ENCODE measurements around the gene ZNF674. TPM values are rescaled to one million over a fixed set of nuclear protein-coding genes. Genes with fewer than 3 reads are reported as not detected.

ZNF674 gene
- 6.0 and 11.6 TPM in 2 replicates for total RNA-seq

DNA sequence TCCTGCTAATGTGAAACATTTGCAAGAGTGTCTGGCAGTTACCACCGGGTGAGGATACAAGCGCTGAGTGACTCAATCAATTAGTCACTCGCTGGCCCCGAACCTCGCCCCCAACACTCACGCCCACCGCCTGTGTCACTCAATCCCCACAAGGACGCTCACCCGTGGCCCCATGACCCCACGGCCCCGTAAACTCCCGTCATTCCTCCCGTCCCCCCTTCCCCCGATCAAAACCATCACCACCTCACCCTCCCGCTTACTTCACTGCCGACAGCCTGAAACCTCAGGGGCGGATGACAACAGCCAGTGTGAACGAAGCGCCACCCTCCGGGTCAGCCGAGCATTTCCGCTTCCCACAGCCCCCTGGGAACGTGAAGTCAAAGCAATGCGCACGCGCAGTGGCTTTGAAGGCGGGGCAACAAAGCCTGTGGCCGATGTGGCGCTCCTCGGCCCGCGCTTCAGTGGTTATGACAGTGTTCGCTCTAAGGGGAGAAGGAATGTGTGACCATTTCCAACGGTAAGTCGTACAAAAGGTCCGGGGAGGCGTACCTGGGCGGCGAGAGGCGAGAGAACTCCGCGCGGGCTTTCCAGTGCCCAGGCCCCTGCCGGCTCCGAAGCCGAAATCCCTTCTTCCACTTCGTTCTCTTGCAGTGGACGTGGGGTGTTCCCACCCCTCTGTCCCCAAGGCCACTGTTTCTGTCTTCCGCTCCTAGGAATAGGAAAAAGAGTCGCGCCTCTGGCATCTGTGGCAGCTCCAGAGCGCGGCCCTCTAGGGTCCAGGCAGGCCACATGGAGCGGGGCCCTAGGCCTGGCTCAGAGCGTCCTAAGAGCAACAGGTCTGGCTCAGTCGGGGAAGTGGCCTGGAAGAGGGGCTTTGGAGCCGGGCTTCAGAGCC lies at the start of gene ZNF674:
Gene ZNF674 (minus strand): TSS at position 311 of the 895 bp plus-strand sequence. CDS start 3,334 bp downstream, outside the sequence.
- TF ChIP-seq, protein P1, sequence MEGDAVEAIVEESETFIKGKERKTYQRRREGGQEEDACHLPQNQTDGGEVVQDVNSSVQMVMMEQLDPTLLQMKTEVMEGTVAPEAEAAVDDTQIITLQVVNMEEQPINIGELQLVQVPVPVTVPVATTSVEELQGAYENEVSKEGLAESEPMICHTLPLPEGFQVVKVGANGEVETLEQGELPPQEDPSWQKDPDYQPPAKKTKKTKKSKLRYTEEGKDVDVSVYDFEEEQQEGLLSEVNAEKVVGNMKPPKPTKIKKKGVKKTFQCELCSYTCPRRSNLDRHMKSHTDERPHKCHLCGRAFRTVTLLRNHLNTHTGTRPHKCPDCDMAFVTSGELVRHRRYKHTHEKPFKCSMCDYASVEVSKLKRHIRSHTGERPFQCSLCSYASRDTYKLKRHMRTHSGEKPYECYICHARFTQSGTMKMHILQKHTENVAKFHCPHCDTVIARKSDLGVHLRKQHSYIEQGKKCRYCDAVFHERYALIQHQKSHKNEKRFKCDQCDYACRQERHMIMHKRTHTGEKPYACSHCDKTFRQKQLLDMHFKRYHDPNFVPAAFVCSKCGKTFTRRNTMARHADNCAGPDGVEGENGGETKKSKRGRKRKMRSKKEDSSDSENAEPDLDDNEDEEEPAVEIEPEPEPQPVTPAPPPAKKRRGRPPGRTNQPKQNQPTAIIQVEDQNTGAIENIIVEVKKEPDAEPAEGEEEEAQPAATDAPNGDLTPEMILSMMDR (IDR thresholded peaks at IDR 0.05; ENCODE audit: insufficient read depth, low read length, severe bottlenecking), result peak; percentile 27
- FAIRE-seq (no peak), DNase-seq (ENCODE audit: low read depth) (peak; percentile 79)
- Histone ChIP-seq H3K36me3 (ENCODE audit: control insufficient read depth, insufficient read depth, low read length) (peaks cover 2% of the 10 kb centered on the region), H3K27me3 (ENCODE audit: control insufficient read depth, insufficient read depth, low read length) (no peaks in the 10 kb centered on the region), H3K4me3 (ENCODE audit: low read depth, low read length) (peak within 1 kb of the TSS; percentile 74)

DNA sequence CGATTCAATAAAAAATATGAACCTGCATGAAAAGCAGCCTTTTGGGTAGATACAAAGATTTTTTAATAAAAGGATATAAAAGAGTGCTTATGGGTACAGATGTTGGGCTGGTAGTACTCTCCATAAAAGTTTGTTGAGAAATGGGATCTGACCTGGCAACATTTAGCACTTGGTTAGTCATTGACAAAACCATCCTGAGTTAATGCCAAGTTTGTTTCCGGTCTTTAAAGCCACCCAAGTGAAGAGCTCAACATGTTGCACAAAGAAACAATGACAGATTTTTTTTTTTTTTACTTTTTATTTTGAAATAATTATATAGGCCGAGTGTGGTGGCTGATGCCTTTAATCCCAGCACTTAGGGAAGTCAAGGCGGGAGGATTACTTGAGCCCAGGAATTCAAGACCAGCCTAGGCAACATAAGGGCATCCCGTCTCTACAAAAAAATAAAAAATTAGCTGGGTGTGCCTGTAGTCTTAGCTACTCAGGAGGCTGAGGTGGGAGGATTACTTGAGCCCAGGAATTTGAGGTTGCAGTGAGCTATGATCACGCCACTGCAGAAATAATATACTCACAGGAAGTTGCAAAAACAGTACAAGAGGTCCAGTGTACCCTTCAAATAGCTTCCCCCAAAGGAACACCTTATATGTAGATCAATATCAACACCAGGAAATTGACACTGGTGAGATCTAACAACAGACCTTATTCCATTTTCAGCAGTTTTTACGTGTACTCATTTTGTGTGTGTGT lies 44.9 kb upstream of the ZNF674 start:
- FAIRE-seq, result no peak
- DNase-seq (ENCODE audit: low read depth), result peak; percentile 71
- Histone ChIP-seq H3K36me3 (ENCODE audit: control insufficient read depth, insufficient read depth, low read length) (no peaks in the 10 kb centered on the region), H3K27me3 (ENCODE audit: control insufficient read depth, insufficient read depth, low read length) (no peaks in the 10 kb centered on the region), H3K4me3 (ENCODE audit: low read depth, low read length) (no peak overlapping the region)
- TF ChIP-seq, protein P1 (IDR thresholded peaks at IDR 0.05; ENCODE audit: insufficient read depth, low read length, severe bottlenecking), result no peak

DNA sequence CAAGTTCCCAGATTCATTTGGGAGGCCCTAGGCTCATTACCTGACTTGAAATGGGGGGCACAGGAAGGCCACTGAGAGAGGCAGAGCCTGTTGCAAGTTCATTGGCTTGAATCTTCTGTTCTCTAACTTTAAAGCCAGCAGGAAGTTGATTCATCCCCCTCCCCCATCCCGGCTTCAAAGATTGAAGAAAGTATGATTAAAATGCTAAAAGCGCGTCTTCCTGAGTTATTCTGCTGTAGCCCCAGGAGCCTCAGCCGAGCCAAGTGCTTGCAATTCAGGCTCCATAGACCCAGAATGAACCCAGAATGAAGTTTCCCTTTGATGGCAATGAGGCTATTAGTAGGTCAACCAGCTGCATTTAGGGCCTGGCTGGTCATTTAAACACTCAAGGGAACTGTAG lies 43.0 kb upstream of the ZNF674 start:
- DNase-seq (ENCODE audit: low read depth) (peak; percentile 44), FAIRE-seq (no peak)
- TF ChIP-seq, protein P1 (IDR thresholded peaks at IDR 0.05; ENCODE audit: insufficient read depth, low read length, severe bottlenecking), result no peak
- H3K36me3 ChIP-seq (ENCODE audit: control insufficient read depth, insufficient read depth, low read length), result no peaks in the 10 kb centered on the region
- H3K4me3 ChIP-seq (ENCODE audit: low read depth, low read length), result no peak overlapping the region
- no peaks in the 10 kb centered on the region for H3K27me3 ChIP-seq (ENCODE audit: control insufficient read depth, insufficient read depth, low read length)

DNA sequence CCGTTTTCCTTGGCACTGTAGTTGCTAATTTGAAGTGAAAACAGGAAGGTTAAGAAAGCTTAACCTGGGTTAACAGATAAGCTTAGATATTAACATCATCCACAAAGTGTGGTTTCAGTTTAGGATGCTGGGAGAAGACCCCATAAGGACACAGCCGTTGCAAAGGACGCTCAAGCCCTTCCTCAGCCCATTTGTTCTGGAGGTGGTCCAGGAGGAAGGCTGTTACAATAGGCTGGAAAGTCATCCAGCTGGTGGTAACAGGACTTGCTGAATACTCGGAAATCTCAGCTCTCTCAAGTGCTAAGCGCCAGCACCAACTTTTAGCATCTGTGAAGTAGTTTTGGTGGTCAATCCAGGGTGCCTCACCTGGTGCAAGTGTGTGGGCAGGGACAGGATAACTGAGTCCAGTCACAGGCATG lies 42.5 kb upstream of the ZNF674 start:
- Histone ChIP-seq H3K4me3 (ENCODE audit: low read depth, low read length) (no peak overlapping the region), H3K27me3 (ENCODE audit: control insufficient read depth, insufficient read depth, low read length) (no peaks in the 10 kb centered on the region), H3K36me3 (ENCODE audit: control insufficient read depth, insufficient read depth, low read length) (no peaks in the 10 kb centered on the region)
- FAIRE-seq (no peak), DNase-seq (ENCODE audit: low read depth) (no peak)
- TF ChIP-seq, protein P1 (IDR thresholded peaks at IDR 0.05; ENCODE audit: insufficient read depth, low read length, severe bottlenecking), result no peak

DNA sequence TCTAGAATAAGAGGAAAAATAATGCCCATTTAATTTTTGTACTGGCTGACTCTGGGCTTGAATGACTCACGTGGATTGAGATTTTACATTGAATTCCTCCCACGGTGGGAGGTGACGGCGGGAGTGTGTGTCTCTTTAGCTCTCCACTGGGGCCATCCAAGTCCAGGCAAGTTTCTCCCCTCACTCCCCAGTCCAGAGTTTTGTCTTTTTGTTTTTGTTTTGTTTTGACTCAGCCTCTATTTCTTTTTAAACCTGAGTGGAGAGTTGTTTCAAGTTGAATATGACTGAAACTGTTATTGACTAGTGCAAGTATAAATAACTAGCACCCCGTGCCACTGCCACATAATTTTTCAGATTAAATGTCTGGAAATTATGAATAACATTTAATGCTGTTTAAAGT lies 41.9 kb upstream of the ZNF674 start:
- TF ChIP-seq, protein P1 (IDR thresholded peaks at IDR 0.05; ENCODE audit: insufficient read depth, low read length, severe bottlenecking), result no peak
- FAIRE-seq (no peak), DNase-seq (ENCODE audit: low read depth) (peak; percentile 79)
- H3K4me3 ChIP-seq (ENCODE audit: low read depth, low read length), result no peak overlapping the region
- H3K27me3 ChIP-seq (ENCODE audit: control insufficient read depth, insufficient read depth, low read length), result no peaks in the 10 kb centered on the region
- no peaks in the 10 kb centered on the region for H3K36me3 ChIP-seq (ENCODE audit: control insufficient read depth, insufficient read depth, low read length)
